HTERT RPE-1 (cell line): Measurements from ENCODE around the gene COQ10A.

Source experiments
- in situ Hi-C: fragments of 300-500 bp; cut with MboI; formaldehyde crosslinking; loops from 4 replicates; pipeline ENCODE4 v1.14.3; 2020; ENCODE audit warnings: low sequenced_read_pairs

The COQ10A gene

GRCh38 chr12:56311003-56311402, 44.3 kb downstream of the COQ10A start:
- in situ Hi-C loops, result no loop called here

GRCh38 chr12:56315249-56315621, 48.5 kb downstream of the COQ10A start:
- in situ Hi-C loops, result no loop called here

GRCh38 chr12:56315622-56316473, 49.1 kb downstream of the COQ10A start, which contains the start of gene CNPY2:
CNPY2 (minus strand) TSS chr12:56315988; CDS start chr12:56315217, 771 bp downstream.
- in situ Hi-C loops, result no loop called here

- in situ Hi-C loops, result no loop called here
Observed at GRCh38 chr12:56317675-56318074, 50.9 kb downstream of the COQ10A start.
